NOMO-1 treated with dmso at 0.1 percent for 144 hours (cell line): Measurements from ENCODE around the gene CCNJL.

ENCODE experiments used
- DNase-seq: peaks from one replicate; lab custom pipeline; 2025; ENCODE audit not compliant: unreplicated experiment; lab: John Stamatoyannopoulos, UW

CCNJL gene

GRCh38 chr5:160293386-160293785, 19.0 kb downstream of the CCNJL start:
- DNase-seq, result no peak

- no peak for DNase-seq
These were observed 20.9 kb downstream of the CCNJL start for GRCh38 chr5:160291467-160291866.

GRCh38 chr5:160290751-160291150, 21.6 kb downstream of the CCNJL start:
- no peak for DNase-seq

DNA sequence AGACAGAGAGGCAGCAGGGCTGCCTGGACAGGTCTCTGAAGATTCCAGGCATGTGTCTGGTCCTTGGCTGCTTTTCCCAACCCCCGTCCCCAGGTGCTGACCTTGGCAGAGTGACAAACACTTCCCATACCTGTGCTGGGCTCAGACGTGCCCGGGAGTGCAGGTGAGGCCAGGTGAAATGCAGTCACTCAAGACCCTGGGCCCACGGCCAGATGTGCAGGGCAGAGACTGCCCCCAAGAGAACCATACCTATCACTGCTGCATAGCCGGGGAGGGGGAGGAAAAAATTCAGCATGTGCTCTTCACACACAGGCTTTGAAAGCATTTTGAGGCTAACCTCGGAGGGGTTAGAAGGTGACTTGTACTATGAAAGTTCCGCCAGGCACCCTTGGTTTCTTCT, 22.6 kb downstream of the CCNJL start:
- no peak for DNase-seq

DNA sequence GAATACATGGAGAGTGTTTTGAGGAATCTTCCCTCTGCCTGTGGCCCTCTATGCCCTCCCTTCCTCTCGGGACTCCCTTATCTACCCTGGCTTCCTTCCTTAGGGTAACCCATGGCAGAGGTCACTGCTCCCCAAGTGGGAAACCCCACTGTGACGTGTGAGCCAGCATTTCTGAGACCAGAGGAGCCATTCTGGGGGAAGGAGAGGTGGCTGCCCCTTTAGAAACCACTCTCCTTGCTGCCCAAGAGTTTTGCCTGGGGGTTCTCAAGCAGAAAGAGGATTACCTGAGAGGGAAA, 23.1 kb downstream of the CCNJL start:
- DNase-seq, result no peak

GRCh38 chr5:160287378-160288051, 24.8 kb downstream of the CCNJL start:
- DNase-seq, result no peak

- DNase-seq, result no peak
These were observed 25.4 kb downstream of the CCNJL start for GRCh38 chr5:160286947-160287346.

GRCh38 chr5:160285316-160285715, 27.0 kb downstream of the CCNJL start:
- no peak for DNase-seq

DNA sequence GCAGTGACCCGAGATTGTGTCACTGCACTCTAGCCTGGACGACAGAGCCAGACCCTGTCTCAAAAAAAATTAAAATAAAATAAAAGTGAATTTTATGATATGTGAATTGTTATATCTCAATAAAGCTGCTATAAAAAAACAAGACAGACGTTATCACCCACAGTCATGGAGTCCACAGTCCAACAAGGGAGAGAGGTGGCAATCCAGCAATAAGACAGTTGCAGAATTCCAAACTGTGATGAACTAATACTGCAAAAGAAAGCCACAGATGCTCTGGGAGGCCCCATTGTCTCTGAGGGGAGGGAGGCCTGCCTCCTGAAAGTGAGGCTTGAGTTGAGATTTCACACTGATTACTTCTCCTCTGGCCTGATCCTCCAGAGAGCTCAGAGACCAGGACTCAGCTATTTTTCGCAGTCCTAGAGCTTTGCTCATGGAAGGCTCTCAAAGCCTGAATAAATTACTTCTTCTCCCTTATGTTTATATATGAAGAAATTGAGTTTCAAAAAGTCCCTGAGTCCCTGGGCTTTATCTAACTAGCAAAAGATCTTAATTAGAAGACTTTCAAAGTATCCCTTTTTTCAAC, 28.0 kb downstream of the CCNJL start:
- no peak for DNase-seq

GRCh38 chr5:160281275-160281674, 31.1 kb downstream of the CCNJL start:
- no peak for DNase-seq

- DNase-seq, result no peak
These were observed 31.8 kb downstream of the CCNJL start for GRCh38 chr5:160280384-160281095.

GRCh38 chr5:160278343-160278742, 34.0 kb downstream of the CCNJL start:
- DNase-seq, result no peak

DNA sequence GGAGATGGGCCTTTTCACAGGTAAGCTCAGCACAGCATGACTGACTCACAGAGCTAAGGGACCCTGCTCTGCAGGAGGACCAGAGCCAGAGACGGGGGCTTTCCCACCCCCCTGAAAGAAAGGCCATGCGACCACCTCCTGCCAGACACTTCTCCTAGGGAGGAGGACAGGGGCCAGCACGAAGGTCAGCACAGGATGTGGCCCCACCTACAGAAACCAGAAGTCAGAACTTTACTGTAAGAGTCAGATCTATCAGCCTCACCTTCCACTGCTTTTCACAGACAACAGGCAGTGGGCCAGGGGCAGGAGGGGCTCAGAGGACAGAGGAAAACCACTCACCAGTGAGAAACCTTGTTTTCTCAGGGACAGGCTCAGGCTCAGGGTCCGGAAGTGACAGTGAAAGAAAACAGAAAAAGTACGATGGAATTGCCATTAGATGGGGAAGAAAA, 37.9 kb downstream of the CCNJL start:
- no peak for DNase-seq

- DNase-seq, result no peak
These were observed 39.5 kb downstream of the CCNJL start for GRCh38 chr5:160272889-160273288.

DNA sequence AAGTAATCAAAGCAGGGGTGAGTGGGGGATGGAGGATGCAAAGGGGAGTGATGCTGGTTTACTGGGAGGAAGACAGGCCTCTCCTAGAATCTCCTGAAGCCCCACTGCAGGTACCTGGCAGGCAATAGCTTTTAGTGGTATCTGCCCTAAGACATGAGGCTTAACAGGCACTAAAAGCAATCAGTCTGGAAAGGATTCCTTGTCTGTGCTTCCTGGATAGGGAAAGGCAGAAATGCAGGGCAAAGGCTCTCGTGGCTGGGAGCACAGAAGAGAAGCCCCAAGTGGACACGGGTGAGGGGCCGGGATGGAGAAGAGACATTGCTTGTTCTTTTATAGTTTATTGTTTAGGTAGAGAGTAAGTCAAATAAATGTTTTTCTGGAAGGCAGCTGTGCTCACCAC, 40.1 kb downstream of the CCNJL start:
- no peak for DNase-seq

- DNase-seq, result no peak
These were observed 40.5 kb downstream of the CCNJL start for GRCh38 chr5:160271836-160272235.

DNA sequence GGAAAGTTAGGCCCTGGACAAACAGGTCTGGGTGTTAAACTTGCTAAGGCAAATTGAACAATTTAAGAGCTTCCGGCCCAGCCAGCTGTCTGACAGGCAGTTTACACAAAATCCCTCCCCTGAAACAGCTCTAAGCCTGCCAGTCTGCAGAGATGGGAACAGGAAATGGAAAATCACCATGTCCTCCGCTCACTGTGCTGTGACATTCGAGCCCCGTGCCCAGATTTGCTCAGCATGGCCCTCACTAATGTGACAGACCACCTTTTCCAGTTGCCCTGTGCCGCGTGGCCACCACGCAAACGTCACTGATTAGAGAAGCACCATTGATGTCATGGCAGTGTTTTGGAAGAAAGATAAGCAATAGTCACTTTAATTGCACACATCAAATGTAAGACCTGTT, 41.0 kb downstream of the CCNJL start:
- DNase-seq, result no peak

DNA sequence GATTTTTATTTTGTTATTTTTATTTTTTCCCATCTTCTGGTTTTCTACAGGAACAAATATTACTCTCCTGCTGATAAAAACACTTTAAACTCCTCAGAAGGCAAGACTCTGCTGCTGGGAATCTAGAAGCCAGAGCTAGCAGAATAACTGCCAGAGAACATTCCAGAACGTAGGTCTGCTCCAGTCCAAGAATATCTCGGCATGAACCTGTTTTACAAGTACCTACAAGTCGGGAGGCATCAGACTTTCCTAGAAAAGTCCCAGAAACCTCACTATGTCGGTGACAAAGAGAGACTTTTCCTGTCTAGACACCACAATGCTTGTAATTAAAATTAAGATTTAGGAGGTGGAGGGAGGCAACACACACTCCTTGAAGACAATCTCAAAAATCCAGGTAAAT, 41.7 kb downstream of the CCNJL start:
- no peak for DNase-seq

- peak; percentile 82 for DNase-seq
These were observed 43.3 kb downstream of the CCNJL start for GRCh38 chr5:160269017-160269416.

- DNase-seq, result no peak
These were observed 44.2 kb downstream of the CCNJL start for GRCh38 chr5:160268121-160268520.

- DNase-seq, result no peak
These were observed 45.5 kb downstream of the CCNJL start for GRCh38 chr5:160266752-160267345.

- no peak for DNase-seq
These were observed 46.3 kb downstream of the CCNJL start for GRCh38 chr5:160266044-160266443.
